HG03457 (cell line): Measurements from ENCODE around the gene LARGE2.

ENCODE experiments used
- ATAC-seq: cut with Tn5 transposase; IDR thresholded peaks from one replicate; pipeline ENCODE4 v1.9.1; 2021; ENCODE audit warnings: moderate number of reproducible peaks; ENCODE audit not compliant: unreplicated experiment

LARGE2 gene

GRCh38 chr11:45949992-45950407 is 27.5 kb downstream of the LARGE2 start:
- no peak for ATAC-seq

DNA sequence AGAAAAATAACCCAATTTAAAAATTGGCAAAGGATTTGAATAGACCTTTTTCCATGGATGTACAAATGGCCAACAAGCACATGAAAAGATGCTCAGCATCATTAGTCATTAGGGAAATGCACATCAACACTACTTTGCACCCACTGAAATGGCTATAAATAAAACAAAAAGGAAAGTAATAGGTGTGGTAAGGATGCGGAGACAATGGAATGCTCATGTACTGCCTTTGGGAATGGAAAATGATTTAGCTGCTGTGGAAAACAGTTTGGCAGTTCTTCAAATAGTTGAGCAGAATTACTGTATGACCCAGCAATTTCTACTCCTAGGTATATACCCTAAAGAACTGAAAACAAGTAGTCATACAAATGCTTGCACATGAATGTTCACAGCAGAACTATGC is 37.4 kb downstream of the LARGE2 start:
- ATAC-seq, result no peak

- no peak for ATAC-seq
Measured at GRCh38 chr11:45960387-45961095, 38.1 kb downstream of the LARGE2 start.

DNA sequence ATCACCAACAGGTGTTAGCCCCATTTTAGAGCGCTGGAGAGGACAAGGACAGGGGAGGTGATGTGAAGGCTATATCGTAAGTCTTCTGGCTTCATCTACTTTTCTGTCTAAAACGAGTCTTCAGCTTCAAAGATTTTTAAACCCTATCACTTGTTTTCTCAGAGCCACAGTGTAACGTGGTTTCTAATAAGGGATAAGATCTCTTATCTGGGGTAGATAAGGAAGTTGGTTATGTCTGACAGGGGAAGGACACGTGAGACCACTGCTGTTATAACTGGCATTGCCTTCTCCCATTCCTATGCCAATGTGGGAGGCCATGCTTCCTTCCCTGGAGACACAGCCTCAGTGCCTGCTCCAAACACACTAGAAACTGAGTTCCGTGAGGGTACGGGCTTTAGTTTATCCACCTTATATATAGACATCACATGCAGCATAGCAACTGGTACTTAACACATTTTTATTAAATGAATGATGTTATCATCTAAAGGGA is 39.3 kb downstream of the LARGE2 start:
- ATAC-seq, result no peak

DNA sequence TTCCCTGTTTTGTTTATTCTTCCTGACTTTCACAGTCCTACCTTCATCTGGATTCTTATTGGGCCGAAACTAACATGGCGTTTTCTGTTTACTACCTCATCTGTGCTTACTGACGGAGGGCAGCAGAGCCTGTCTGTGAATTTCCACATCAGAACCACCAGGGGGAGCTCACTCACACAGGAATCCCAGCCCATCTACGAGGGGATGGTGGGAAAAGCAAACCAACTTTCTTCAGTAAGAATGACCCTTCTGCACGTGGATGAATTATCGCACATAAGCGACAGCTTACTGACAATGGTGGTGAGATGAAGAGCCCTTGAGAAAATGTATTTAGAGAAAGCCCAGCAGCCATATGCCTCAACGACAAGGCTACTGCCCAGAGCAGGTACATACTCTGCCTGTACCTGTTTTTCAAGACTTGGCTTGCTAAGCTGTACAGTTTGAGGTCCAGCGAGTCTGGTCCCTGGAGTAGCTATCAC is 42.5 kb downstream of the LARGE2 start:
- no peak for ATAC-seq

GRCh38 chr11:45967506-45967905 is 45.0 kb downstream of the LARGE2 start:
- no peak for ATAC-seq

DNA sequence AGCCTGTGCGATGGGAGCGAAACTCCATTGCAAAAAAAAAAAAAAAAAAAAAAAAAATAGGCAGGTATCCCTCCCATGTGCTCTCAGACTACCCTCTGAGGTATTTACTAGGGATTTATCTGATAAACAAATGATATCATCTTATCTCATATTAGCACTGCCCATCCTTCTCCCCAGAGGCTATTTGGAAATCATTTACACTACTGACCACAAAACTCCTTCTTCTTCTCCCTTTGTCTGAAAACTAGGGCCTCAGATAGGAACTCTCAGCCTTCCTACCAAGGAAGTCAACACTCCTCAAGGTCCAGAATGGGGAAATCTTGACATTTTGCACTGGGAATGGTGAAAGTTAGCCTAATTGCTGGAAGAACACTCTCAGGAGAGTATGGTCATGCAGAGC is 46.4 kb downstream of the LARGE2 start:
- no peak for ATAC-seq

- no peak for ATAC-seq
Measured at GRCh38 chr11:45973601-45974000, 51.1 kb downstream of the LARGE2 start.

DNA sequence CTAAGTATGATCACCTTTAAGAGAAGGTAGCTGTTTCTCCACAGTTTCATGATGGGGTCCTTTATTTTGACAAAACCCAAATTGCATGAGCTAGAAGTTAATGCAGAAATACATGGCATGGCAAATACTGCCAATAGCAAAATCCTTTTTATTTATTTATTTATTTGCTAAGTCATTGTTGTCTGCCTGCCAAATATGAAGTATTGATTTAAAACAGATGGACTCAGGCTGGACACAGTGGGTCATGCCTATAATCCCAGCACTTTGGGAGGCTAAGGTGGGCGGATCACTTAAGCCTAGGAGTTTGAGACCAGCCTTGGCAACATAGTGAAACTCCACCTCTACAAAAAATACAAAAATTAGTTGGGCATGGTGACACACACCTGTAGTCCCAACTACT is 52.4 kb downstream of the LARGE2 start:
- no peak for ATAC-seq
